HPDE6-E6E7 (cell line): Measurements from ENCODE around the gene IRAK3.
A peak's percentile ranks its signal among the peaks of the same experiment; 100 is the strongest.

Experiments
- DNase-seq: peaks from one replicate; pipeline ENCODE4 v3.0.0; 2011; ENCODE audit warnings: missing footprints; ENCODE audit errors: extremely low spot score

Gene IRAK3

DNA sequence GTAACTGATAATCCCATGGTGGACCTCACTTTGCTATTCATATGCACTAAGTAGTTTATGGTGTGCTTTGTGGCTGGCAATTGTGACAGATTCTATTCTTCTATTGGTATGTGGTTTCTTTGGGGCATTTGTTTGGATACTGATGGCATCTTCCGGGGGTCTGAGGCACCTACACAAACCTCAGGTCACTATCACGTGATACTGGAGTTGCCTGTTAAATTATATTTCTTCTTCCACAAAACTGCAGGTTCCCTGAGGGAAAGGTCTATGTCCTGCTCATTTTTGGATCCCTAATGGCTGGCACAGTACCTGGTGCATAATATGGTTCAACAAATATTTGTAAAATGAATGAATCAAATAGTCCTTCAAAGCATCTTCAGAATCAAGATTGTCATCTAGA lies 63.8 kb downstream of the IRAK3 start:
- no peak for DNase-seq

DNA sequence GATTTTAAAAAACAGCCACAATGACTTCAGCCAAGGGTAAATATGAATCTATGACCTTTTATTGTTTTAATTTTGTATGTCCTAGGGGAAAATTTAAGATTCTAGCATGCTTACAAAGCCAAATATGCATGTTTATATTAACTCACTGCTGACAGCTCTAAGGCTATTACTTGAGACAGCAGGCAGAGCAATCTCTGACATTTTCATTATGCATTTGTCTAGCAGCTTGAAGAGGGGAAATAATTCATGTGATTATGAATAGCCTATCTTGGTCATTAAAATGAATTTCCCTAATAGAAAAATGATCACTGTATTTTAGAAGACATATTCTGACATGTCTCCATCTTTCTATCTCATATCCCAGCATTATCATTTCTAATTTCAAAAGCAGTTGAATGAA lies 66.7 kb downstream of the IRAK3 start:
- DNase-seq = no peak

DNA sequence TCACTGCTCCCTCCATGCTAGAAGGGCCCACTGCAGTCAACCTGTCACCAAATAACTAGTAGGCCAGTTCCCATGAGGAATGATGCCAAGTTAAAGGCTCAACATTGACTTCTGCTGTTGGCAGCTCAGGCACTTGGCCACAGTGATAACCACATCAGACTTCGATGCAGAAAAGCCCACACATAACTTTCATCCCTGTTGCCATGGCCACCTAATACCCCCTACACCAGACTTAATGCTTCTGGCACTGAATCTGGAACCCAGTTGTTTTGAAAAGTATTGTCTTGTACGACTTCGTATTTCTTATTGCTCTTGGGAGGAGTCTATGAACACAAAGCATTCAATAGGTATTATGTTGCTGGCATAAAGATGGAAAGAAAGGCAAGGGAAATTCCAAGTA lies 69.0 kb downstream of the IRAK3 start:
- no peak for DNase-seq

DNA sequence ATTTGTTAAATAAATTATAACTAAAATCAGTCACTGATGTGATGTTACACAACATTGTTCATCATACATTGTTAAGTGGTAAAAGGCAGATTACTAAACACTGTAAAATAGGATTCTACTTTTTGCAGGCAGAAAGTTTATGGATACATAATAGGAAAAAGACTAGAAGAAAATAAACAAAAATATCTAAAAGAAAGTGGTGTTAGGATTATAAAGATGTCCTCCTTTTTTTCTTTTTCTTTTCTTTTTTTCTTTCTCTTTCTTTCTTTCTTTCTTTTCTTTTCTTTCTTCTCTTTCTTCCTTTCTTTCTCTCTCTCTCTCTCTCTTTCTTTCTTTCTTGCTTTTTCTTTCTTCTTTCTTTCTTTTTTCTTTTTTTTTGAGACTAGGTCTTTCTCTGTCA lies 73.7 kb downstream of the IRAK3 start:
- no peak for DNase-seq

DNA sequence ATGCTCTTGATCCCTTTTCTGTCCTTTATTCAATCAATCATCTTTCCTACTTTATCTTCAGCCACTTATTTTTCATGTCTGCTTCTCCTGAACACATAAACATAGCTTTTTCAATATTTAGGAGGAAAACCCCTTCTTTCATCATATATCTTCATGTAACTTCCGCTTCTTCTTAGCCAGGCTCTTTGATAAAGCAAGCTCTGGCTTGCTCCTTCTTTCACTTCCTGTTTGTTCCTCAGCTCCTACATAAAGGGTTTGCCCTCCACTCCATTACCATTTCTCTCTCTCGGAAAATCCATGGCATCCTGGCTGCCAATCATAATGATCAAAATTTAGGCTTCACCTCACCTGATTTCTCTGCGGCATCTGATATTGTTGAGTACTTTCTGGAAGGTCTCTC lies 79.5 kb downstream of the IRAK3 start:
- no peak for DNase-seq

DNA sequence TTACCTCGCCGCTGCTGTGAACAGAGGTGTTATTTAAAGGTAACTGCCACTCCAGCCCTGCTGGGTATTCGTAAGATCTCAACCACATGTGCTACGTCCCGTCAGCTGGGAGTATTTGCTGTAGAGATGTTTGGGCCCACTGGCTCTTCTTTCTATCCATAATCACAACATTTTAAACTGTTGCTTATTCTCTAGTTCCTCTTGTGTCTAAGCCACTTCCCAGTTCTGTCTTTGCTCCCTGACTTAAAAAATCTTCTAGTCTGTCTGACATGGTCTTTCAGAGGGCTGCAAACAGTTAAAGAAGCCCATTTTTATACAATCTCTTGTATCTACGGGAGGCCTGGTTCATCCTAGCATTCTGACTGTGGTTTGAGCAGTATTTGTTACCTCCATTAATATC lies 80.1 kb downstream of the IRAK3 start:
- DNase-seq = no peak

DNA sequence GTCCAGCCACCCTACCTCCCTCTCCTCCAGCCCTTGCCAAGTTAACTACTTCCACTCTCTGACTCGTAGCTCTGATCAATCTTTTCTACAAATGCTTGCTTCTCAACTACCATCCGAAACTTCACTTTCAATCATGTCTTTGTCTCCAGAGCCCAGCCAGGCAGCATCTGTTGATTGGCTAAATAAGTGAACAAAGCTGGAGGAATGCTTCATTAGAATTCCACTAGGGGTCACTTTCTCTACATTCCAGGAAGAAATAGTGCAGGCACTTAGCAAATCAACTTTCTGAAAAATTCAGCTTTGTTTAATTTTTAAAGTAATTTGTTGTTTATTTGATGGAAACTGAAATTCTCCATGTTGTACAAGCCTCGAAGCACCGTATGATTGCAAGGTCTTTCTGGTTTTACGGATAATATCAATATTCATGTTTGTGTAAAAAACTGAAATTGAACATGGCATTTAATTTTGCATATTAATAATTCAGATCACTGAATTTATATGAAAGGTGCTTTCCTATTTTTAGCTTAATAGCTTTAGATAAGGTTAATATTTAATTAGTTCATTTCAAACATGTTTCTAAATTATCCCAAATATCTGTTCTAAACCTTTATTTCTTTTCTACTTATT lies 80.9 kb downstream of the IRAK3 start:
- DNase-seq = peak; percentile 25

DNA sequence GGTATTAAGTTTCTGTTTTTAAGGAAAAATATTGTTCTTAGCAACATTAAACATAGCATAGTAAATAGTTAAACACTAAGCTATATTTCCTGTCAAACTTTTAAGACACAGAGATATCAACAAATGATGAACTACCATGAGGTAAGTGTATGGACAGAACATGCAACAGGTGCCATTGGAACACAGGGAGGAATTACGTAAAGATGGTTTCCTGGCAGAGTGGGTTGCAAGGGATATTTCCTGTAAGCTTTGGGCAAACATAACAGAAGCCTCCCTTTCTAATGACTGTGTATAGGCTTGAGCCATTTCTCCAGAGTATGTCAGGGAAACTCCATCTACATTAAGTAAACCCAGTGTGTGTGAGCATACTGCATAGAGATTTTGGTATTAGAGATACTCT lies 81.6 kb downstream of the IRAK3 start:
- no peak for DNase-seq

DNA sequence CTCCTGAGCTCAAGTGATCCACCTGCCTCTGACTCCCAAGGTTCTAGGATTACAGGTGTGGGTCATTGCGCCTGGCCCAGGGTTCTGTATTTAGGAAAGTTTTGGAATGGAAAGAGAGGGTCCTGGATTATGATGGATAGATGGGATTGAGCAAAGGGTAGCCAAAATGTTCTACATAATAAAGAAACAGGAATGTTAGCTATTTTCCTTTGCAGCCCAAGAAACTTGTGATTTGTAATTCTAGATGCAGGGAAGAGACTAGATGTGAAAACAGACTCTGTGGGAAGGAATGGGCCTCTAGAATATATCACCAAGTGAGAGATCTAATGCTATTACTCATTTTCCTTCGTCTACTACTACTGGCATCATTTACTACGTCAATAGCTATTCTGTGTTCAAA lies 83.6 kb downstream of the IRAK3 start:
- no peak for DNase-seq

DNA sequence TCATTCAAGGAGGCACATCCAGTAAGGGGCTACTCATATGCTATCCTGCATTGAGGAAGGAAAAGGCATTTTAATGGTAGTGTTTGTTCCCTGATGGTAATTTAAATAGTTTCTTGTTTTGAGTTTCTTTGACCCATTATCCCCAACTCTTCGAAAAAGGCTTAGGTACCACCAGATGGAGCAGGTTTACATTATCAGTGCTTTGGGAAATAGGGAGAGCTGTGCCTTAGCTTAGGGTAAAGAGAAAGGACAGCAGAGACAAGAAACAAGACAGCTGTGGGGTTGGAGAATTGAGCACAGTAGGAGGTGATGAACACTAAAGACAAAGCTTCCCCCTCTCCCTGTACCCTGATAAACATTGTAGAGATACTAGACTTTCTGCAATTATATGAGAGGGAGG lies 84.1 kb downstream of the IRAK3 start:
- DNase-seq = no peak

DNA sequence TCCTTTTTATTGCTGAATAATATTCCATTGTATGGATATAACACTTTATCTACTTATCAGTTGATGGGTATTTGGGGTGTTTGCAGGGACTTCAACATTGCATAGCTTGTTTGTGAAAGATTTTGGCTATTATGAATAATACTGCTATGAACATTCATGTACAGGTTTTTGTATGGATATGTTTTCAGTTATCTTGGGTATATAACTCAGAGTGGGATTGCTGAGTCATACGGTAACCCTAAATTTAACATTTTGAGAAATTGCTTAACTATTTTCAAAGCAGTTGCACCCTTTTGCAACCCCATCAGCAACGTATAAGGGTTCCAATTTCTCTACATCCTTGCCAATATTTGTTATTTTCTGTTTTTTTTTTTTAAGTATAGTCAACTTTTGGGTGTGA lies 86.0 kb downstream of the IRAK3 start:
- DNase-seq = no peak

DNA sequence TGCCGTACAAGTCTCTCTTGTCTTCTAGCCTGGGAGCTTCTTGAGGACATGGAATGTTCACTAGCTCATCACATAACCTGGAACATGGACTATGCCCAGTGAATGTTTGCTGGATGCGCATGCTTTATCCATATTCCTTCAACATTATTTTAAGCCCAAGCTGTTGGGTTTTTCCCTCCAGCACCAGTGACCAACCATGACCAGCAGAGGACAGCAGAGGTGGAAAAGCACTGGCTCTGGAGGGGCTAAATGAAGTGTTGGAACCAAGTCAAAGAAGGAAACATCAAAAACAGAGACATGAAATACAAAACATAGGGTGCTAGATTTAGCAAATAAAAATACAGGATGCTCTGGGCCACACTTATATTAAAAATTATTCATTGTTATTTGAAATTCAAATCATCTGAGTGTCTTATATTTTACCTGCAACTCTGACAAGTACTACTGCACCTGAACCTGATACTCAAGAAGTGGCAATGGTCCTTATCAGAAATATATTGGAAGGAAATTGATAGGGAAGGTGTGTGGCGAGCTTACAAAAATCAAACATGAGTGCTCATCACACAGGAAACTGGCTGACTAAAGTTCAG lies 90.2 kb downstream of the IRAK3 start:
- DNase-seq = peak; percentile 20

DNA sequence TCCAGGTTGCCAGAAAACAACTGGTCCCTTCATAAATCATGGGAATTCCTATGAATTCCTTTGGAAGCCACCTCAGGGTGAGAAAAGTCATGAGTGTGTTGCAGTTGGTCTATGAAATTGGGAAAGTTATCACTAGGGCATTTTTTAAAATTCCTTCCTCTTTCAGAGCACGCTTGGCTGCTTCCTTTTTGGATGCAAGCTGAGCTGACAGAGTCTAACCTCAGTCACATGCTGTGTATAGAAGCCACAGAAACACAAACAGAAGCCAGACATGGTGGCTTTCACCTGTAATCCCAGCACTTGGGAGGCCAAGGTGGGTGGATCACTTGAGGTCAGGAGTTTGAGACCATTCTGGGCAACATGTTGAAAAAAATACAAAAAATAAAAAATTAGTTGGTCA lies 91.5 kb downstream of the IRAK3 start:
- DNase-seq = no peak

DNA sequence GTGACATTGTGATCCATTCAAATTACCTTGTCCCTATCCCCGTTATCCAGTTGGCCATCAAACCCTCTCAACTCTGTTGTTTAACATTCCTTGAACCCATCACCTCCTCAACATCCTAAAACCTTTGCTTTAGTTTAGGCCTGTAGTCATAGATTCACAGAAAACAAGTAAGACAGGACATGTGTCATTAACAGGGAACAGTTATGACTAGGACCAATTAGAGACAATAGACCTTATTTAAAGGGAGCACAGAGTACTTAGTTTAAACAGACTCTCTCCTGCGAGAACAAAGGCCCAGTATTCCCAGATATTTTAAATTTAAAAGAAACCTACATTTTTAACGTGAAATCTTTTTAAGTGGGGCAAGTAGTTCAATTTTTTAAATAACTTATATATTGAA lies 93.2 kb downstream of the IRAK3 start:
- DNase-seq = no peak

DNA sequence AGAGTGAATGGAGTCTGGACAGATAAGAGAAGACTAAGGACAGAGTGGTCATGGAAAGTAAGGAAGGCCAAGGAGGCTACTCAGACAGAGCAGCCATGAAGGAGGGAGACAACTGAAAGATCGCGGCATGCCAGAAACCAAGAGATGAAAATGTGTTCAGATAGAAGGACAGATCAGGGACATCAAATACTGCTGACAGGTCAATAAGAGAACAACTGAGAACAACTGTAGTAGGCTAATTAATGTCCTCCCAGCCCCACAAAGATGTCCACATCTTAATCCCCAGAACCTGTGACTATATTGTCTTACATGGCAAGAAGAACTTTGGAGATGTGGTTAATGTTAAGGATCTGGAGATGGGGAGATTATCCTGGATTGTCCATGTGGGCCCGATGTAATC lies 98.3 kb downstream of the IRAK3 start:
- no peak for DNase-seq

DNA sequence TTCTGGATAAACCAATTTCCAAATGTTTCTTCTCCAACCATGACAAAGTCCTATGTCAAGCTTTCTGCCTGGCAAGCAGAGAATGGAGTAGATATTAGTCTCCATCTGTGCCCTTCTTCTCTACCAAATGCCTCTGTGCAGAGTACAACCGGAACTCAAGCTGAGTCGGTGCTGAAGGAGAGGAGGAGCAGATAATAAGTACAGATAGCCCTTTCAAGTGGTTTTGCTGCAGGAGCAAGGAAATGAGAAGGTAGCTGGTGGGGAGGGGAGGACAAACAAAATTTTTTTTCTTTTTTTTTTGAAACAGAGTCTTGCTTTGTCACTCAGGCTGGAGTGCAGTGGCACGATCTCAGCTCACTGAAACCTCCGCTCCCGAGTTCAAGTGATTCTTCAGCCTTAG lies 99.1 kb downstream of the IRAK3 start:
- no peak for DNase-seq

DNA sequence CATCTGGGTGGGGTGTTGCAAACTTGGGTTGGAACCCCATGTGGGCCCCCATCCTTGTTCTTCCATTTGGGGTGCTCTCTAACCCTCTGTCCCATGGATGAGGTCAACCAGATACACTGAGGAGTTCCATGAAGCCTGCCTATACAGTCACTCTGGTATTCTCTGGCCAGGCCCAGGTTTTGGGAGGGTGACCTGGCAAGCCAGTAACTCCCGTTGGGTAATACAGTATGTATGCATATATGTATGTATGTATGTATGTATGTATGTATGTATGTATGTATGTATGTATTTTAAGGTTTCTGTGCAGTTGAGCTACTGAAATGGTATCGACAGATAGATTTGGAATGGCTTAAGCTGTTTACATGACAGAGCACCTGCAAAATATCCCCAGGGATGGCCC lies 100.5 kb downstream of the IRAK3 start:
- no peak for DNase-seq

DNA sequence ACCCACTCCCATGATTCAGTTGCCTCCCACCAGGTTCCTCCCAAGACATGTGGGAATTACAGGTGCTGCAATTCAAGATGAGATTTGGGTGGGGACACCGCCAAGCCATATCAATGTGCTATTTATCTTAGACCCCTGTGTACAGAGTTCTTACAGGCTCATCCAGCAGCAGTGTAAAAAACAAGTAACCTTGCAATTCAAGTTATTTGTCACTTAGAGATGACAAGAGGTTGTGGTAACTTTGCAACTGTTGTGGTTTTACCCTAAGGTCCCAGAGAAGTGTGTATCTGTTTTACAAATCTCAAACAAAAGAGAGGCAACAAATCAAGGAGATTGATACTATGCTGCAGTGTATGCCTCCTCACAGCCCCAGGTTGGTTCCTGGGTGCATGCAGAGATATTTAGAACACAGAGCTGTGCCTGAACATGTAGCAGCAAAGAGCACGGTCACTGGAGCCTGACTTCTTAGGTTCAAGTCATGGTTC lies 101.7 kb downstream of the IRAK3 start:
- no peak for DNase-seq

DNA sequence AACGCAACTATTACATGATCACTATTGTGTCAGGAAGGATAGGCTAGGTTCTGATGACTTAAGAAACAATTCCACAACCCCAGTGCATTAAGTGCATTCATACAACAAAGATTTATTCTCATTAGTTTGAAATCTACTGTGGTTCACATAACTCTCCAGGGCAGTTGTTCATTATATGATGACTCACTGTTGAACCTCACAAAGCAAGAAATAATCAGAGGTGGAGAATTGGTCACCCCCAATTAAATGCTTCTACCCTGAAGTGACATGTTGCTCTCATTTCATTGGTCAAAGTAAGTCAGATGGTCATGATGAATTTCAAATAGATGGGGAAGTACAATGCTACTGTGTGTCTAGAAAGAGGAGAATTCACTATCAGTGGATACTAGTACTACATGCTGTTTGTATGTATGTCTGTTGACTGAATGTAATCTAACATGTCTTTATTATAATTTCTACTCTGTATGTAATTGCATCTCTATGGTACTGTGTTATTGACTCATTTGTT lies 107.2 kb downstream of the IRAK3 start:
- DNase-seq = no peak

DNA sequence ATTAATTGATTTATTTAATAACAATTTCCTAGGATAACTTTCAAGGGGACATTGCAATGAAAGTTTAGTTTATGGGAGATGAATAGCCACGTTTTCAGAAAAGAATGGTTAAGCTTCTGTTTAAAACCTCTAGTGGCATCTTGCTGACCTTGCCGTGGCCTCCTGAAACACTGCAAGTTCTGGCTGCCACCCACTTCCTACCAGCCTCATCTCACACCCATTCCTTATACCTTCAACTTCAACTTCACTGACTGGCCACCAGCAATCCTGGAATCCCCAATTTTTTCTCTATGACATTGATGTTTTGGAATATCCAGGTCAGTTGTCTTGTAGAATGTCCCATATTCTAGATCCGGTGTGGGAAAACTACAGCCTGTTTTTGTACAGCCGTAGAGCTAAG lies 108.1 kb downstream of the IRAK3 start:
- DNase-seq = no peak

DNA sequence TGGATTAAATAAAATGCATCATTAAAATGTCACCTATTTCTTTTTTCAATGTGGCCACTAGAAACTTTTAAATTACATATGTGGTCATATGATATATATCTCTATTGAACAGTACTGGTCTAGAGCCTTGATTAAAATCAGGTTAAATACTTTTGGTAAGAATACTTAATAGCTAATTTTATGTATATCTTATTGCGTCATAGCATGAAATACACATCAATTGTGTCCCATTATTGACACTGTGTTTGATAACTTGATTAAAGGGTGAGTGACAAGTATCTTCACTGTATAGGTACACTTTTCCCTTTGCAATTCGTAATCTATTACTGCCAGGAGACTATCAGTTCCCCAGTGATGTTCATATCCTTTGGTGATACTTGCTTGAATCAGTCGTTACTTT lies 108.9 kb downstream of the IRAK3 start:
- DNase-seq = no peak

DNA sequence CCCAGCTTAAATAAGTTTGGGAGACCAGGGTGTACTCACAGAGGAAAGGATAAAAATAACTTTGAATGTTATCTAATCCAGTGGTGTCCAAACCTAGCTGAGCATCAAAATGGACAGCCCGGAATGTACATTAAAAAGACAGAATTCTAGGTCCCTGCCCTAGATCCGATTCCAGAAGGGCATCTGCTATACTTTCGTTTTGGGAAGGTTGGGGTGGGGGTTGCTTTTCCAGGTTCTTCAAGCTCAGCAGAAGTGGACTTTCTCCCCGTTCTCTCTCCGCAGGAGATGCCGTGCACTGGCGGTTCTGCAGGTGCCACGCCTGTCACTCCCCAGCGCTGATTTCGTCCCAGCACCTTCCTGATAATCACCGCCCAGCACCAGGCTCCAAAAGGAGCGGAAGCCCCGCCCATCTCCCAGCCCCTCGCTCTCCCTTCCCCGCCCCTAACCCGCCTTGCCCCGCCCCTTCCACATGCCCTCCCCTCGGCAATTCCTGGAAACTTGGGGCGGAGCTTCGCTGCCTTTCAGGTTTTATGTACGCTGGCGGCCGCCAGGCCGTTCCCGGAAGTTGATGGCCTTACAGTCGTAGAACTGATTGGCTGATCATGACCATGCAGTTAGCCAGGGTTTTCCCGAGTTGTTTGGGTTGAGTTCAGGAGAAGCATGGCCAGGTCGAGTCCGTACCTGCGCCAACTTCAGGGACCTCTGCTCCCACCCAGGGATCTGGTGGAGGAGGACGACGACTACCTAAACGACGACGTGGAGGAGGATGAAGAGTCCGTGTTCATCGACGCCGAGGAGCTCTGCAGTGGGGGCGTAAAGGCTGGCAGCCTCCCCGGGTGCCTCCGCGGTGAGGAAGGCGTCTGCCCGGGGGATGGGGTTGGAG lies 113.2 kb downstream of the IRAK3 start, which contains the start of gene HELB:
TSS of gene HELB (plus strand) at position 550 of the 883 bp plus-strand sequence. CDS start at position 661, 111 bp downstream.
- peak; percentile 93 for DNase-seq

DNA sequence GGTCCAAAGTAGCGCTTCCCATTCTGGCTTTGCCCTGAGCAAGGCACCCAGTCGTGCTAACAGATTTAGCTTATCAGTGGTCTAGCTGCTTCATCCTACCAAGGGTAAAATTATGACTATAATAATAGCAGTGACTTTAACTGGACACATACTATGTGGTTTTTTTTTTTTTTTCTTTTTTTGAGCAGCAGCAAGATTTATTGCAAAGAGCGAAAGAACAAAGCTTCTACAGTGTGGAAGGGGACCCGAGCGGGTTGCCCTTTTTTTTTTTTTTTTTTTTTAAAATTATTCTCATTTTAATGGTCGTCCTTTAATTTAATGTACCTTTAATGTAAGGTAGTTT lies 113.8 kb downstream of the IRAK3 start:
- no peak for DNase-seq
